ENCODE measurements around the gene NFE2. TPM values are rescaled to one million over a fixed set of nuclear protein-coding genes. Genes with fewer than 3 reads are reported as not detected.

The NFE2 gene
- polyA plus RNA-seq, 1 donor (not counting 4 experiments of a cell fraction or from before 2014, with no cell fraction given): 0.25 TPM

GRCh38 chr12:54304187-54304810 is 3.5 kb upstream of the NFE2 start:
- H2AFZ ChIP-seq (ENCODE audit: control insufficient read depth, low read length): no peak overlapping the region
- H3K79me2 ChIP-seq (ENCODE audit: control insufficient read depth, insufficient read depth, low read length): no peaks in the 10 kb centered on the region
- no peaks in the 10 kb centered on the region for H3K9me1 ChIP-seq (ENCODE audit: control insufficient read depth, extremely low read depth, insufficient read depth, low read length)
- no peak for DNase-seq (ENCODE audit: low read depth, low spot score)
- no peaks in the 10 kb centered on the region for H4K20me1 ChIP-seq (ENCODE audit: control insufficient read depth, extremely low read depth, insufficient read depth, low read length)
- no peak overlapping the region for H3K27ac ChIP-seq (ENCODE audit: control insufficient read depth, insufficient read depth, low read length)
- H3K4me1 ChIP-seq (ENCODE audit: control insufficient read depth, extremely low read depth, insufficient read depth, low read length): peaks cover 35% of the 10 kb centered on the region
- no peak for FAIRE-seq
- no peaks in the 10 kb centered on the region for H3K9me3 ChIP-seq (ENCODE audit: control insufficient read depth, low read depth, low read length)
- no peak overlapping the region for H3K9ac ChIP-seq (ENCODE audit: control insufficient read depth, extremely low read depth, insufficient read depth, low read length)
- H3K27me3 ChIP-seq (ENCODE audit: control insufficient read depth, extremely low read depth, insufficient read depth, low read length): no peaks in the 10 kb centered on the region
- H3K4me3 ChIP-seq (ENCODE audit: control insufficient read depth in 2 of 3, extremely low read depth in 1 of 3, insufficient read depth in 2 of 3, low read depth in 1 of 3, low read length in 3 of 3): no peak overlapping the region
- dilution Hi-C loops (cut with MboI; ENCODE audit: extremely low pct_ligation_motif_present, low sequenced_read_pairs): no loop called here
- no peaks in the 10 kb centered on the region for H3K36me3 ChIP-seq (ENCODE audit: control insufficient read depth in 2 of 2, extremely low read depth in 1 of 2, insufficient read depth in 2 of 2, low read length in 2 of 2)
- peak overlapping the region; percentile 39 for H3K4me2 ChIP-seq (ENCODE audit: control insufficient read depth, extremely low read depth, insufficient read depth, low read depth, low read length)
- no peak for TF ChIP-seq EZH2 (IDR thresholded peaks at IDR 0.05; ENCODE audit: low read length)
- no peak for TF ChIP-seq CTCF (optimal IDR thresholded peaks at IDR 0.05 in 1 of 3, IDR thresholded peaks at IDR 0.05 in 1 of 3, conservative IDR thresholded peaks at IDR 0.05 in 1 of 3; ENCODE audit: extremely low read depth in 1 of 3, insufficient read depth in 2 of 3, low read length in 3 of 3)

GRCh38 chr12:54303640-54304039 is 2.8 kb upstream of the NFE2 start:
- no peaks in the 10 kb centered on the region for H3K9me1 ChIP-seq (ENCODE audit: control insufficient read depth, extremely low read depth, insufficient read depth, low read length)
- H3K4me3 ChIP-seq (ENCODE audit: control insufficient read depth in 2 of 3, extremely low read depth in 1 of 3, insufficient read depth in 2 of 3, low read depth in 1 of 3, low read length in 3 of 3): no peak overlapping the region
- no peak for DNase-seq (ENCODE audit: low read depth, low spot score)
- no peak for TF ChIP-seq CTCF (optimal IDR thresholded peaks at IDR 0.05 in 1 of 3, IDR thresholded peaks at IDR 0.05 in 1 of 3, conservative IDR thresholded peaks at IDR 0.05 in 1 of 3; ENCODE audit: extremely low read depth in 1 of 3, insufficient read depth in 2 of 3, low read length in 3 of 3)
- no peak for TF ChIP-seq EZH2 (IDR thresholded peaks at IDR 0.05; ENCODE audit: low read length)
- H4K20me1 ChIP-seq (ENCODE audit: control insufficient read depth, extremely low read depth, insufficient read depth, low read length): no peaks in the 10 kb centered on the region
- no peaks in the 10 kb centered on the region for H3K36me3 ChIP-seq (ENCODE audit: control insufficient read depth in 2 of 2, extremely low read depth in 1 of 2, insufficient read depth in 2 of 2, low read length in 2 of 2)
- H3K4me2 ChIP-seq (ENCODE audit: control insufficient read depth, extremely low read depth, insufficient read depth, low read depth, low read length): no peak overlapping the region
- dilution Hi-C loops (cut with MboI; ENCODE audit: extremely low pct_ligation_motif_present, low sequenced_read_pairs): no loop called here
- no peaks in the 10 kb centered on the region for H3K79me2 ChIP-seq (ENCODE audit: control insufficient read depth, insufficient read depth, low read length)
- H3K9ac ChIP-seq (ENCODE audit: control insufficient read depth, extremely low read depth, insufficient read depth, low read length): no peak overlapping the region
- peaks cover 35% of the 10 kb centered on the region for H3K4me1 ChIP-seq (ENCODE audit: control insufficient read depth, extremely low read depth, insufficient read depth, low read length)
- H3K27me3 ChIP-seq (ENCODE audit: control insufficient read depth, extremely low read depth, insufficient read depth, low read length): no peaks in the 10 kb centered on the region
- H2AFZ ChIP-seq (ENCODE audit: control insufficient read depth, low read length): no peak overlapping the region
- H3K27ac ChIP-seq (ENCODE audit: control insufficient read depth, insufficient read depth, low read length): no peak overlapping the region
- no peak for FAIRE-seq
- H3K9me3 ChIP-seq (ENCODE audit: control insufficient read depth, low read depth, low read length): no peaks in the 10 kb centered on the region

All from keratinocyte (primary cell).